Fibroblast of villous mesenchyme (primary cell): ENCODE data around the gene KCNH3. TPM values are rescaled to one million over a fixed set of nuclear protein-coding genes. Genes with fewer than 3 reads are reported as not detected.
"Not testable (repeated sequence)": the region's sequence is repeated elsewhere in the genome, so short reads cannot be mapped to it uniquely, and the experiment has no call there.

Experiments used
- DNase-seq: peaks from one replicate; pipeline ENCODE4 v3.0.0-alpha.2; 2010; ENCODE audit warnings: low read depth
- H3K4me3 ChIP-seq: 2 replicates; pipeline ENCODE4 v1.5.1; 2011; ENCODE audit warnings: low read depth, mild to moderate bottlenecking, low read length
- small RNA-seq: library from RNA; depleted of rRNA; stranded (forward); fragments of <200 nt; gene quantifications from one replicate; pipeline ENCODE3, GENCODE V24; 2012
- total RNA-seq: library from RNA; depleted of rRNA; stranded (reverse); fragments of >200 nt; gene quantifications from 2 replicates; pipeline ENCODE4 v1.2.3, GENCODE V29; 2012
- TF ChIP-seq, protein P1 (sequence below): IDR thresholded peaks from 2 replicates; pipeline ENCODE4 v1.5.1; 2012; ENCODE audit warnings: low read depth, mild to moderate bottlenecking, low read length; ENCODE audit not compliant: insufficient read depth

The KCNH3 gene
- total RNA-seq, 1 donor = under 0.01 TPM

- no peak overlapping the region for H3K4me3 ChIP-seq
- TF ChIP-seq, protein P1, sequence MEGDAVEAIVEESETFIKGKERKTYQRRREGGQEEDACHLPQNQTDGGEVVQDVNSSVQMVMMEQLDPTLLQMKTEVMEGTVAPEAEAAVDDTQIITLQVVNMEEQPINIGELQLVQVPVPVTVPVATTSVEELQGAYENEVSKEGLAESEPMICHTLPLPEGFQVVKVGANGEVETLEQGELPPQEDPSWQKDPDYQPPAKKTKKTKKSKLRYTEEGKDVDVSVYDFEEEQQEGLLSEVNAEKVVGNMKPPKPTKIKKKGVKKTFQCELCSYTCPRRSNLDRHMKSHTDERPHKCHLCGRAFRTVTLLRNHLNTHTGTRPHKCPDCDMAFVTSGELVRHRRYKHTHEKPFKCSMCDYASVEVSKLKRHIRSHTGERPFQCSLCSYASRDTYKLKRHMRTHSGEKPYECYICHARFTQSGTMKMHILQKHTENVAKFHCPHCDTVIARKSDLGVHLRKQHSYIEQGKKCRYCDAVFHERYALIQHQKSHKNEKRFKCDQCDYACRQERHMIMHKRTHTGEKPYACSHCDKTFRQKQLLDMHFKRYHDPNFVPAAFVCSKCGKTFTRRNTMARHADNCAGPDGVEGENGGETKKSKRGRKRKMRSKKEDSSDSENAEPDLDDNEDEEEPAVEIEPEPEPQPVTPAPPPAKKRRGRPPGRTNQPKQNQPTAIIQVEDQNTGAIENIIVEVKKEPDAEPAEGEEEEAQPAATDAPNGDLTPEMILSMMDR = no peak
- DNase-seq = no peak
Measured at GRCh38 chr12:49588281-49588680, 49.5 kb downstream of the KCNH3 start.

DNA sequence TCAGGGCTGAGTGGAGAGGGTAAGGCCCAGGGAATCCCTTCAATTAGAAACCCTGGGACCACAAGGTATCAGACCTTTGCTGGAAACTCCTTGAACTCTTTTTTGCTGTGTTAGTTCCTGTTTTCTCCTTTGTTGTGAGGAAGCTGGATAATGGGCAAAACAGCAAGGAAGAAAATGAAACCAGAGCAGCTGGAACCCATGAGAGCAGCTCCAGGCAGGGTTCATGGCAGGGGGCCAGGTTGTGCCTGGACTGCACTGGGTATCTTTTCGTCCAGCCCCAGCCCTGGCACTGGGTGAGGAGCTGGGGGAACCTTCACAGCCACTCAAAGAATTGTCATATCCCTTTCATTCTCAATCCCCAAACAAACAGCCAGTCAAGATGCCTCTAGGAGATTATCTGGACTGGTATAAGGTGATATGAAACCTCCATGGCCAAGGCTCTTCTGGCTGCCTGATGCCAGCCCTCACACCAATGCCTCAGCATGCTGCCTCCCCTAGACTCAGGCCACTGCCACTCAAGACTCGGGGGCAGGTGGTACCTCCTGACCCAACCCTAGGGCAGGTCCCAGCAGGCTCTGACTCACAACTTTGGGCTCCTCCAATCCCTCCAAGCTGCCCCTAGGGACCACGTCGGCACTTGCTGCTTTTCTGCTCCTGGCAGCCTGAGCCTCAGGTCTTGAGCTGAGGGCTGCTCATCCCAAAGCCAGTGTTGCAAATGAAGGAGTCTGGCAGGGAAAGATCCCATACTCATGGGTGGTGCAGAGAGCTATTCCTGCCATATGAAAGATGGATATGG, 50.1 kb downstream of the KCNH3 start:
- TF ChIP-seq, protein P1 = no peak
- H3K4me3 ChIP-seq = no peak overlapping the region
- DNase-seq = no peak

DNA sequence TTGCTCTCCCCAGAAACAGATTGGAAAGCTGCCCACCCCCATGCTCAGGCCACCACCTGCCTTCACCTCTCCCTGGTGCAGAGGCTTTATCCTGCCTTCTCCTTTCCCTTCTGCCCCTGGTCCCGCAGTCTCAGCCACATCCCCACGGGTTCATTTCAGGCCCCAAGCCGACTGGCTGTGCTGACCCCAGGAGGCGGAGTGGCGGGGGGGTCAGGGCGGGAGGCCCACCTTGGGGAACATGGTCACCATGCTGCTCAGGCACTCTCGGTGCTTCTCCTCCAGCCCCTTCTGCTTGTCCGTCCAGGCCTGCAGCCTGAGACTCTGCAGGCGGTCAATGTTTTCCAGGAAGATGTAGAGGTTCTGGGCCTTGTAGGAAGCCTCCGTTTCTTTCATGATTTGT, 59.7 kb downstream of the KCNH3 start:
- H3K4me3 ChIP-seq = no peak overlapping the region
- TF ChIP-seq, protein P1 = no peak
- no peak for DNase-seq

DNA sequence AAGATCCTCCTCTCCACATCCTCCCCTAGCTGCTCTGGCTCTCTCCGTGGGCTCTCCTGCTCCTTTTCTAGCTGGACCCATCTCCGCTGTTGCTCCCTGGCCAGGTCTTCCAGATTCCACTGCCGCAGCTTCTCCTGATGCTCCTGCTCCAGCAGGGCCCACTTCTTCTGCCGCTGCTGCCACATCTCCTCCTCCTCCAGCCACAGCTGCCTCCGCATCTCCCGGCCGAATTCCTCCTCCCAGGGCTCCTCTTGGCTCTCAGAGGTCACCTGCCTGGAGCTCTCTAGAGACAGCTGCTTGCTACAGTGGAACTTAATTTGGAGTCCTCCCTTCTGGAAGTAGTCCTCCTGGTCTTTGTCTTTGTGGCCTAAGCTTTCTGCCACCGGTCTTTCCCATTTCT, 61.1 kb downstream of the KCNH3 start:
- TF ChIP-seq, protein P1 = no peak
- DNase-seq = no peak
- H3K4me3 ChIP-seq = no peak overlapping the region

DNA sequence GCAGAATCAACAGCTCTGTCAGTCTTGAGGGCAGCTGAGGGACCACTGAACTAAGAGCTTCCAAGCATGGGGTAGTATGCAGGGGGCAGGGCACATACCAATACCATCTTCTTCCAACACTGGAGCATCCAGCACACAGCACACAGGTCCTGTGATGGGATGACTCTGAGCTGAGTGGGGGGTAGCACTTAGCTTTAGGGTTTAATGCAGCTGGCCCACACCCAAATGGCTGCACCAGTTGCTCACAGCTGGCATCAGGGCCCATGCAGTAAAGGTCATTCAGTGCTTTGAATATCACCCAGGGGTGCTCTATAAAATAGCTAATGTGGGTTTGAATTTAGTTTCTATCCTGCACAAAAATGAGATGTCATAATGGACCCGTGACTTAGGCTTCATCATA, 64.9 kb downstream of the KCNH3 start:
- no peak overlapping the region for H3K4me3 ChIP-seq
- TF ChIP-seq, protein P1 = no peak
- DNase-seq = no peak

- DNase-seq = no peak
- no peak overlapping the region for H3K4me3 ChIP-seq
- TF ChIP-seq, protein P1 = no peak
Measured at GRCh38 chr12:49604856-49605255, 66.0 kb downstream of the KCNH3 start.

DNA sequence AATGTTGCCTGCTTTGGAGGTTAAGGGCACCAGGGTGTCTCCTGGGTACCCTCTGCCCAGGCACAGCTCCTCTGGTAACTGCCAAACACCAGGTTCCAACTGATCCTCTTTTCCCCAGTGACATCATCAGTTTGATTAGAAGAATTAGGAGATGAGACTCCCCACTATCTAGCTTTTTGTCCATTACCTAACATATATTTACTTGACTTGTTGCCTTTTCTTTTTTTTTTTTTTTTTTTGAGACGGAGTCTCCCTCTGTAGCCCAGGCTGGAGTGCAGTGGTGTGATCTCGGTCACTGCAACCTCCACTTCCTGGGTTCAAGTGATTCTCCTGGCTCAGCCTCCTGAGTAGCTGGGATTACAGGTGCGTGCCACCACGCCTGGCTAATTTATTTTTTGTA, 66.7 kb downstream of the KCNH3 start, which contains the start of gene FAM186B:
Gene FAM186B, minus strand, starts transcription at position 101 of the 400 bp plus-strand sequence. CDS start 162 bp downstream, outside the sequence.
- H3K4me3 ChIP-seq, DNase-seq: not testable (repeated sequence)

Small RNA genes within 50 kb of the gene (small RNA-seq; reads per million reads assigned to genes)
- gene POLR2KP1 = not detected
- gene RNU6-834P = not detected

Other genes starting within 250 kb of the KCNH3 start
- gene PRPH, start 243.9 kb upstream of the KCNH3 start, total RNA-seq = under 0.01 TPM in 1 of 2 replicates, not detected in the other
- 11.3 and 14.7 TPM in 2 replicates for gene TROAP, start 215.8 kb upstream of the KCNH3 start, total RNA-seq
- under 0.01 TPM in 1 of 2 replicates, not detected in the other for gene C1QL4, start 201.8 kb upstream of the KCNH3 start, total RNA-seq
- gene DNAJC22, start 192.1 kb upstream of the KCNH3 start, total RNA-seq = 1.7 and 2.6 TPM in 2 replicates
- gene SPATS2, start 171.6 kb upstream of the KCNH3 start, total RNA-seq = 30.6 and 32.4 TPM in 2 replicates
- 47.5 and 61.5 TPM in 2 replicates for gene MCRS1, start 29.1 kb downstream of the KCNH3 start, total RNA-seq
- under 0.01 TPM in 2 replicates for gene FAM186B, start 66.6 kb downstream of the KCNH3 start, total RNA-seq
- gene PRPF40B, start 84.5 kb downstream of the KCNH3 start, total RNA-seq = 8.2 and 11.3 TPM in 2 replicates
- 22.5 and 28.7 TPM in 2 replicates for gene FMNL3, start 168.4 kb downstream of the KCNH3 start, total RNA-seq
- 377 and 506 TPM in 2 replicates for gene TMBIM6, start 202.5 kb downstream of the KCNH3 start, total RNA-seq